Neural cell (in vitro differentiated cells): Measurements from ENCODE around the gene TMEM43. TPM values are rescaled to one million over a fixed set of nuclear protein-coding genes. Genes with fewer than 3 reads are reported as not detected.

ENCODE experiments used
- H2AFZ ChIP-seq: fragments of 200-600, 300-800 bp; sonication (generic), shearing (Covaris generic); 2 replicates; pipeline ENCODE4 v1.6.0; 2014; ENCODE audit warnings: low read depth, mild to moderate bottlenecking, antibody characterized with exemption, low read length, moderate library complexity
- H3F3A ChIP-seq: fragments of 200-600 bp; shearing (Covaris generic); 2 replicates; pipeline ENCODE4 v1.6.1; 2016; ENCODE audit warnings: mild to moderate bottlenecking, moderate library complexity, mixed read lengths, antibody characterized with exemption, low read length; ENCODE audit not compliant: insufficient read depth, poor library complexity, severe bottlenecking
- H3K27ac ChIP-seq: fragments of 200-600, 300-800 bp; sonication (generic), shearing (Covaris generic); 2 replicates; pipeline ENCODE4 v1.5.1; 2014; ENCODE audit warnings: mild to moderate bottlenecking, low read length, moderate library complexity
- H3K27me3 ChIP-seq: fragments of 300-800, 200-600 bp; sonication (generic), shearing (Covaris generic); 2 replicates; pipeline ENCODE4 v1.6.0; 2014; ENCODE audit warnings: mild to moderate bottlenecking, low read depth, low read length, moderate library complexity; ENCODE audit not compliant: insufficient read depth
- H3K36me3 ChIP-seq: fragments of 300-800, 200-600 bp; sonication (generic), shearing (Covaris generic); 2 replicates; pipeline ENCODE4 v1.5.1; 2014; ENCODE audit warnings: mild to moderate bottlenecking, antibody characterized with exemption, low read length, moderate library complexity; ENCODE audit not compliant: insufficient read depth
- H3K4me2 ChIP-seq: fragments of 300-800, 200-600 bp; sonication (generic), shearing (Covaris generic); 2 replicates; pipeline ENCODE4 v1.6.0; 2014; ENCODE audit warnings: mild to moderate bottlenecking, low read length
- H3K4me3 ChIP-seq: fragments of 300-800, 200-600 bp; sonication (generic), shearing (Covaris generic); 2 replicates; pipeline ENCODE4 v1.5.1; 2014; ENCODE audit warnings: mild to moderate bottlenecking, low read length, moderate library complexity
- H3K79me2 ChIP-seq: fragments of 200-600 bp; shearing (Covaris generic); replicated peaks from 2 replicates; pipeline ENCODE4 v1.6.0; 2014; ENCODE audit warnings: mild to moderate bottlenecking, low read length, moderate library complexity; ENCODE audit not compliant: insufficient read depth
- H3K9ac ChIP-seq: fragments of 300-800, 200-600 bp; sonication (generic), shearing (Covaris generic); 2 replicates; pipeline ENCODE4 v1.6.1; 2016; ENCODE audit warnings: mild to moderate bottlenecking, low read length, mixed read lengths
- H3K9me2 ChIP-seq: fragments of 200-600 bp; shearing (Covaris generic); 2 replicates; pipeline ENCODE4 v1.6.1; 2016; ENCODE audit warnings: mild to moderate bottlenecking, low read length, mixed read lengths; ENCODE audit not compliant: insufficient read depth
- H3K9me3 ChIP-seq: fragments of 200-600, 300-800 bp; sonication (generic), shearing (Covaris generic); 2 replicates; pipeline ENCODE4 v1.6.1; 2016; ENCODE audit warnings: mild to moderate bottlenecking, mixed run types, low read length, moderate library complexity, mixed read lengths
- H4K20me1 ChIP-seq: fragments of 200-600 bp; shearing (Covaris generic); 2 replicates; pipeline ENCODE4 v1.6.1; 2016; ENCODE audit warnings: mild to moderate bottlenecking, mixed run types; ENCODE audit not compliant: insufficient read depth
- CTCF ChIP-seq: fragments of 450-650 bp; IDR thresholded peaks from 2 replicates; pipeline ENCODE4 v1.5.1; 2014; ENCODE audit warnings: antibody characterized with exemption, mild to moderate bottlenecking, moderate library complexity; ENCODE audit not compliant: poor library complexity, severe bottlenecking
- EP300 ChIP-seq: fragments of 450-650 bp; conservative IDR thresholded peaks from 2 replicates; pipeline ENCODE4 v1.6.1; 2014; ENCODE audit warnings: antibody characterized with exemption, mild to moderate bottlenecking, moderate library complexity; ENCODE audit not compliant: poor library complexity, severe bottlenecking
- EZH2 ChIP-seq: fragments of 200-600, 300-800 bp; shearing (Covaris generic), sonication (generic); IDR thresholded peaks from 2 replicates; pipeline ENCODE4 v1.6.1; 2014; ENCODE audit warnings: antibody characterized with exemption, low read length, borderline replicate concordance, mild to moderate bottlenecking; ENCODE audit not compliant: insufficient read depth, poor library complexity, severe bottlenecking
- MXI1 ChIP-seq: fragments of 450-650 bp; conservative IDR thresholded peaks from 2 replicates; pipeline ENCODE4 v1.6.1; 2014; ENCODE audit warnings: antibody characterized with exemption, mild to moderate bottlenecking; ENCODE audit not compliant: poor library complexity, severe bottlenecking
- POLR2AphosphoS5 ChIP-seq: IDR thresholded peaks from 2 replicates; pipeline ENCODE4 v1.6.1; 2012
- RAD21 ChIP-seq: fragments of 450-650 bp; conservative IDR thresholded peaks from 2 replicates; pipeline ENCODE4 v1.6.1; 2014; ENCODE audit warnings: antibody characterized with exemption, mild to moderate bottlenecking, moderate library complexity
- REST ChIP-seq: IDR thresholded peaks from 2 replicates; pipeline ENCODE4 v1.6.1; 2012; ENCODE audit warnings: borderline replicate concordance
- SMC3 ChIP-seq: fragments of 450-650 bp; conservative IDR thresholded peaks from 2 replicates; pipeline ENCODE4 v1.6.1; 2014; ENCODE audit warnings: antibody characterized with exemption, mild to moderate bottlenecking, moderate library complexity; ENCODE audit not compliant: poor library complexity
- TAF1 ChIP-seq: IDR thresholded peaks from 2 replicates; pipeline ENCODE4 v1.6.1; 2012; ENCODE audit warnings: low read depth
- polyA plus RNA-seq: library from polyadenylated mRNA; depleted of rRNA; stranded (reverse); fragments of >200 nt; gene quantifications from 2 replicates; pipeline ENCODE4 v1.2.3, GENCODE V29; 2014

TMEM43 gene
- polyA plus RNA-seq, 1 donor from 2014 or later, result 61.3 TPM

GRCh38 chr3:14150078-14150477 is 25.2 kb downstream of the TMEM43 start:
- Histone ChIP-seq H3K36me3 (peaks cover 14% of the 10 kb centered on the region), H3K9ac (no peak overlapping the region), H3K4me3 (no peak overlapping the region), H3K4me2 (no peak overlapping the region), H3F3A (no peaks in the 10 kb centered on the region), H3K27ac (no peak overlapping the region), H2AFZ (no peak overlapping the region), H3K9me2 (no peaks in the 10 kb centered on the region), H3K79me2 (no peaks in the 10 kb centered on the region), H3K9me3 (no peaks in the 10 kb centered on the region), H3K27me3 (no peaks in the 10 kb centered on the region), H4K20me1 (no peaks in the 10 kb centered on the region)
- TF ChIP-seq SMC3 (no peak), RAD21 (no peak), CTCF (no peak), POLR2AphosphoS5 (no peak), EP300 (no peak), EZH2 (no peak), TAF1 (no peak), REST (no peak), MXI1 (no peak)

GRCh38 chr3:14150491-14151230 is 25.8 kb downstream of the TMEM43 start:
- H4K20me1 ChIP-seq, result no peaks in the 10 kb centered on the region
- no peaks in the 10 kb centered on the region for H3K79me2 ChIP-seq
- TF ChIP-seq MXI1 (no peak), CTCF (no peak), EP300 (no peak), EZH2 (no peak), TAF1 (no peak)
- H3K4me3 ChIP-seq, result no peak overlapping the region
- H3K36me3 ChIP-seq, result peaks cover 8% of the 10 kb centered on the region
- H3K9me3 ChIP-seq, result no peaks in the 10 kb centered on the region
- H3K9ac ChIP-seq, result no peak overlapping the region
- no peaks in the 10 kb centered on the region for H3K27me3 ChIP-seq
- H3K4me2 ChIP-seq, result no peak overlapping the region
- no peak overlapping the region for H3K27ac ChIP-seq
- H3F3A ChIP-seq, result no peaks in the 10 kb centered on the region
- no peaks in the 10 kb centered on the region for H3K9me2 ChIP-seq
- H2AFZ ChIP-seq, result no peak overlapping the region
